ENCODE data around the gene MYOCD.

MYOCD gene

DNA sequence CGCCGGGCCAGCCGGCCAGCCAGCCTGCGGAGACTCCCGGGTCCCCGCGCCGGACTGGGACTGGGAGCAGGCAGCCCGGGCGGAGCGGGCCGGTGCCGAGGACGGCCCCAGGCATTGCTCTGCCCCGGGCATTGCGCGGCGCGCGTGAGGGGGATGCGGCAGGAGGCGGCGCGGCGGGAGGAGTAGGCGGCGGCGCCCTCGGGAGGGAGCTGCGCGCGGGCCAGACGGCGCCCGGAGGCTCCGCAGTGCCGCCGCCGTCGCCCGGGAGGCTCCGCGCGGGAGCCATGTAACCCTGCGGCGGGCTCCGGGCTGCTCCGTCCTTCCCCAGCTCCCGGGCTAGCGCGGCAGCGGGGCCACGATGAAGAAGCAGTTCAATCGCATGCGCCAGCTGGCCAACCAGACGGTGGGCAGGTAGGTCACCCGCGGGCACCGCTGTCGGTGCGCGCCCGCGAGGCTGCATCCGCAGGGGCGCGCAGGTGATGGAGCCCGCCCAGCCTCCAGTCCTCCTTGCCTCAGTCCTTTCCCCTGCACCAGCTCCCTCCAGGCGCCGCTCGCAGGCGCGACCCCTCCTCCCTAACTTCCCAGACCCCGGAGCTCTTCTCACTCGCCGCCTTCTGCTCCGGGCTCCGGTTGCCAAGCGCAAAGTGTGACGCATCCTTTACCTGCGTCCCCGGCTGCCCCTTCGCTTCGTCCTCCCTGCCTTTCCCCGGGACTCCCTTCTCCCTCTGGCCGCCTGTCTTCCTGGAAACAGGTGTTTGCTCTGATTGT lies 124.0 kb downstream of the MYOCD start, which contains the start of gene ARHGAP44:
Gene ARHGAP44 (plus strand): TSS at position 18 of the 768 bp plus-strand sequence. CDS start 341 bp downstream, at position 359.
- ATAC-seq (ENCODE audit: insufficient read depth, low read depth), result no peak
- Histone ChIP-seq H3K4me2 (ENCODE audit: insufficient read depth, low read length) (no peak within 1 kb of the TSS), H3K9me3 (ENCODE audit: insufficient read depth, low read length, severe bottlenecking) (no peaks in the 10 kb centered on the region), H4K20me1 (ENCODE audit: insufficient read depth, low read length) (no peaks in the 10 kb centered on the region), H2AFZ (ENCODE audit: low read depth, low read length) (no peak within 1 kb of the TSS), H3K4me3 (ENCODE audit: low read depth in 1 of 2, low read length in 2 of 2) (no peak within 1 kb of the TSS), H3K36me3 (ENCODE audit: insufficient read depth, low read length) (no peaks in the 10 kb centered on the region), H3K27me3 (ENCODE audit: insufficient read depth, low read length, poor library complexity) (no peaks in the 10 kb centered on the region), H3K79me2 (ENCODE audit: insufficient read depth, low read length) (no peaks in the 10 kb centered on the region), H3K4me1 (ENCODE audit: insufficient read depth, low read length) (no peaks in the 10 kb centered on the region), H3K27ac (ENCODE audit: low read length) (no peak within 1 kb of the TSS), H3K9ac (ENCODE audit: low read depth, low read length) (no peak within 1 kb of the TSS)
- TF ChIP-seq, protein P1, sequence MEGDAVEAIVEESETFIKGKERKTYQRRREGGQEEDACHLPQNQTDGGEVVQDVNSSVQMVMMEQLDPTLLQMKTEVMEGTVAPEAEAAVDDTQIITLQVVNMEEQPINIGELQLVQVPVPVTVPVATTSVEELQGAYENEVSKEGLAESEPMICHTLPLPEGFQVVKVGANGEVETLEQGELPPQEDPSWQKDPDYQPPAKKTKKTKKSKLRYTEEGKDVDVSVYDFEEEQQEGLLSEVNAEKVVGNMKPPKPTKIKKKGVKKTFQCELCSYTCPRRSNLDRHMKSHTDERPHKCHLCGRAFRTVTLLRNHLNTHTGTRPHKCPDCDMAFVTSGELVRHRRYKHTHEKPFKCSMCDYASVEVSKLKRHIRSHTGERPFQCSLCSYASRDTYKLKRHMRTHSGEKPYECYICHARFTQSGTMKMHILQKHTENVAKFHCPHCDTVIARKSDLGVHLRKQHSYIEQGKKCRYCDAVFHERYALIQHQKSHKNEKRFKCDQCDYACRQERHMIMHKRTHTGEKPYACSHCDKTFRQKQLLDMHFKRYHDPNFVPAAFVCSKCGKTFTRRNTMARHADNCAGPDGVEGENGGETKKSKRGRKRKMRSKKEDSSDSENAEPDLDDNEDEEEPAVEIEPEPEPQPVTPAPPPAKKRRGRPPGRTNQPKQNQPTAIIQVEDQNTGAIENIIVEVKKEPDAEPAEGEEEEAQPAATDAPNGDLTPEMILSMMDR (IDR thresholded peaks at IDR 0.05; ENCODE audit: borderline replicate concordance, extremely low read depth, low read length, poor library complexity, severe bottlenecking), result no peak
- no peak for TF ChIP-seq EZH2 (IDR thresholded peaks at IDR 0.05; ENCODE audit: borderline replicate concordance, low read depth, low read length, severe bottlenecking)
- DNase-seq, result no peak

DNA sequence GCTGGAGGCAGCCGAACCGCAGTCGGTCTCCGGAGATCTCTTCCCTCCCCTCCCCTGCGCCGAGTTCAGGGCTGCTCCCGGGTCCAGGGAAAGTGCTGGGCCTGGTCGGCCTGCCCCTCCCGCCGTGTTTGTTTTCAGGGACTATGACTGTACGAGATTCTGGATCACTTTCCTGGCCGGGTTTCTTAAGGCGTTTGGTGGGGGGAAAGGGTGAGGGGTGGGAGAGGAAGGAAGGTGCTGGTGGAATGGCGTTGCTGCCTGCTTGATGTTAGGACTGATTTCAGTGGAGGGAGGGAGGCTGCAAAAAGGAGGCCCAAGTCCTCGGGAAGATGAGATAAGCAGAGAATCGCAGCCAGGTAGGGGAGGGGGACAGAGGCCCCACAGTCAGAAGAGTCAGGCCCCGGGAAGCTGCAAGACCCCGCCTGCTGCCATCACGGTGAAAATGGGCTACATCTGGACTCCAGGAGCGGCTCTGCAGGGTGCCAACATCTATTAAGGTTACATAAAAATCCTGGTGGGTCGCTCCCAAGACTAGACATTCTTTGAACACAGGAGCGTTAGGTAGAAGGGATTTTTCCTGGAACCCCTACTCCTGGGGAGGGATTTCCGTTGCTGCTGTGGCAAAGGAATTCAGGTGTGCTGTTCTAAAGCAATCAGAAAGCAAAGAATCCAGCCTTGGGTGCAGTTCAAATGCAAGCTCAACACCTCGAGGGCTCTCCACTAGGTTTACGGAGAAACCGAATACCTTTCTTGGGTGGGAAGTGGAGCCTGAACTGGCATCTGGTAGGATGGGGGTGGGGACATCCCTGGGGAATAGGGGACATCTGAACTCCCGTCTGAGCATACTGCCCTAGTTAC lies 124.8 kb downstream of the MYOCD start:
- no peaks in the 10 kb centered on the region for H3K36me3 ChIP-seq (ENCODE audit: insufficient read depth, low read length)
- TF ChIP-seq, protein P1 (IDR thresholded peaks at IDR 0.05; ENCODE audit: borderline replicate concordance, extremely low read depth, low read length, poor library complexity, severe bottlenecking), result no peak
- no peak for TF ChIP-seq EZH2 (IDR thresholded peaks at IDR 0.05; ENCODE audit: borderline replicate concordance, low read depth, low read length, severe bottlenecking)
- H2AFZ ChIP-seq (ENCODE audit: low read depth, low read length), result no peak overlapping the region
- ATAC-seq (ENCODE audit: insufficient read depth, low read depth), result no peak
- no peak overlapping the region for H3K9ac ChIP-seq (ENCODE audit: low read depth, low read length)
- no peaks in the 10 kb centered on the region for H3K79me2 ChIP-seq (ENCODE audit: insufficient read depth, low read length)
- H3K9me3 ChIP-seq (ENCODE audit: insufficient read depth, low read length, severe bottlenecking), result no peaks in the 10 kb centered on the region
- H3K27me3 ChIP-seq (ENCODE audit: insufficient read depth, low read length, poor library complexity), result no peaks in the 10 kb centered on the region
- H3K27ac ChIP-seq (ENCODE audit: low read length), result no peak overlapping the region
- DNase-seq, result no peak
- H3K4me2 ChIP-seq (ENCODE audit: insufficient read depth, low read length), result no peak overlapping the region
- H4K20me1 ChIP-seq (ENCODE audit: insufficient read depth, low read length), result no peaks in the 10 kb centered on the region
- H3K4me1 ChIP-seq (ENCODE audit: insufficient read depth, low read length), result no peaks in the 10 kb centered on the region
- no peak overlapping the region for H3K4me3 ChIP-seq (ENCODE audit: low read depth in 1 of 2, low read length in 2 of 2)

- Histone ChIP-seq H3K36me3 (ENCODE audit: insufficient read depth, low read length) (no peaks in the 10 kb centered on the region), H3K27me3 (ENCODE audit: insufficient read depth, low read length, poor library complexity) (no peaks in the 10 kb centered on the region), H4K20me1 (ENCODE audit: insufficient read depth, low read length) (no peaks in the 10 kb centered on the region), H3K4me1 (ENCODE audit: insufficient read depth, low read length) (no peaks in the 10 kb centered on the region), H3K27ac (ENCODE audit: low read length) (no peak overlapping the region), H2AFZ (ENCODE audit: low read depth, low read length) (no peak overlapping the region), H3K4me3 (ENCODE audit: low read depth in 1 of 2, low read length in 2 of 2) (no peak overlapping the region), H3K4me2 (ENCODE audit: insufficient read depth, low read length) (no peak overlapping the region), H3K9me3 (ENCODE audit: insufficient read depth, low read length, severe bottlenecking) (no peaks in the 10 kb centered on the region), H3K9ac (ENCODE audit: low read depth, low read length) (no peak overlapping the region), H3K79me2 (ENCODE audit: insufficient read depth, low read length) (no peaks in the 10 kb centered on the region)
- no peak for DNase-seq
- no peak for ATAC-seq (ENCODE audit: insufficient read depth, low read depth)
- TF ChIP-seq, protein P1 (IDR thresholded peaks at IDR 0.05; ENCODE audit: borderline replicate concordance, extremely low read depth, low read length, poor library complexity, severe bottlenecking), result no peak
- no peak for TF ChIP-seq EZH2 (IDR thresholded peaks at IDR 0.05; ENCODE audit: borderline replicate concordance, low read depth, low read length, severe bottlenecking)
Observed at GRCh38 chr17:12794919-12795532, 129.3 kb downstream of the MYOCD start.
